DND-41 (cell line): ENCODE results near the gene KRT78.

ENCODE experiments used
- EZH2 ChIP-seq: IDR thresholded peaks from 3 replicates; pipeline ENCODE4 v1.6.1; 2012; ENCODE audit warnings: borderline replicate concordance, low read depth, mild to moderate bottlenecking, moderate library complexity, low read length, inconsistent platforms; ENCODE audit not compliant: severe bottlenecking
- TF ChIP-seq, protein P1 (sequence below): IDR thresholded peaks from 2 replicates; pipeline ENCODE4 v1.5.1; 2012; ENCODE audit warnings: borderline replicate concordance, low read length, moderate library complexity, mild to moderate bottlenecking; ENCODE audit not compliant: poor library complexity, severe bottlenecking; ENCODE audit errors: extremely low read depth

- TF ChIP-seq, protein P1, sequence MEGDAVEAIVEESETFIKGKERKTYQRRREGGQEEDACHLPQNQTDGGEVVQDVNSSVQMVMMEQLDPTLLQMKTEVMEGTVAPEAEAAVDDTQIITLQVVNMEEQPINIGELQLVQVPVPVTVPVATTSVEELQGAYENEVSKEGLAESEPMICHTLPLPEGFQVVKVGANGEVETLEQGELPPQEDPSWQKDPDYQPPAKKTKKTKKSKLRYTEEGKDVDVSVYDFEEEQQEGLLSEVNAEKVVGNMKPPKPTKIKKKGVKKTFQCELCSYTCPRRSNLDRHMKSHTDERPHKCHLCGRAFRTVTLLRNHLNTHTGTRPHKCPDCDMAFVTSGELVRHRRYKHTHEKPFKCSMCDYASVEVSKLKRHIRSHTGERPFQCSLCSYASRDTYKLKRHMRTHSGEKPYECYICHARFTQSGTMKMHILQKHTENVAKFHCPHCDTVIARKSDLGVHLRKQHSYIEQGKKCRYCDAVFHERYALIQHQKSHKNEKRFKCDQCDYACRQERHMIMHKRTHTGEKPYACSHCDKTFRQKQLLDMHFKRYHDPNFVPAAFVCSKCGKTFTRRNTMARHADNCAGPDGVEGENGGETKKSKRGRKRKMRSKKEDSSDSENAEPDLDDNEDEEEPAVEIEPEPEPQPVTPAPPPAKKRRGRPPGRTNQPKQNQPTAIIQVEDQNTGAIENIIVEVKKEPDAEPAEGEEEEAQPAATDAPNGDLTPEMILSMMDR = no peak
- TF ChIP-seq EZH2 = no peak
Measured at GRCh38 chr12:52834727-52835001, 14.1 kb downstream of the KRT78 start.
